NCI-H2196 treated with DMSO at 0.1 percent for 48 hours (cell line): ENCODE data around the gene BARD1.
"Not testable (repeated sequence)": the region's sequence is repeated elsewhere in the genome, so short reads cannot be mapped to it uniquely, and the experiment has no call there.

Experiments
- DNase-seq: peaks from one replicate; lab custom pipeline; 2025; ENCODE audit not compliant: unreplicated experiment; lab: John Stamatoyannopoulos, UW

The BARD1 gene

GRCh38 chr2:214772443-214773015 is 37.0 kb downstream of the BARD1 start:
- DNase-seq = no peak

GRCh38 chr2:214765180-214765579 is 44.3 kb downstream of the BARD1 start:
- DNase-seq = no peak

- DNase-seq = no peak
These were observed 56.0 kb downstream of the BARD1 start for GRCh38 chr2:214753455-214753854.

DNA sequence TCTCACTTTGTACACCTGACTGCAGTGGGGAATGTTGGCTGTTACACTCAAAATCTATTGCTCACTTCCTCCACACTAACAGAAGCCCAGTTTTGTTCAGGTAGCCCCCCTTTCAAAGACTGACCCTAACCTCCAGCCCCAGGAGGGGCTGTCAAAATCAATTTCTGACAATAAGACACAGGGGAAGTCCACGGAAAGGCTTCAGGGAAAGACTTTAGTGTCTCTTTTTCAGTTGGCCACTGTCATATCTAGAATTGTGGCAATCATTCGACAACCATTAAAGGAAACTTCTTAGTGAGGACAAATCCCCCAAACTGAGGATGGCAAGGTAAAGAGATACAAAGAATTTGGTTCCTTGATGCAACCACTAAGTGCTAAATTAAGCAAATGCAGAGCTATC is 59.0 kb downstream of the BARD1 start:
- no peak for DNase-seq

DNA sequence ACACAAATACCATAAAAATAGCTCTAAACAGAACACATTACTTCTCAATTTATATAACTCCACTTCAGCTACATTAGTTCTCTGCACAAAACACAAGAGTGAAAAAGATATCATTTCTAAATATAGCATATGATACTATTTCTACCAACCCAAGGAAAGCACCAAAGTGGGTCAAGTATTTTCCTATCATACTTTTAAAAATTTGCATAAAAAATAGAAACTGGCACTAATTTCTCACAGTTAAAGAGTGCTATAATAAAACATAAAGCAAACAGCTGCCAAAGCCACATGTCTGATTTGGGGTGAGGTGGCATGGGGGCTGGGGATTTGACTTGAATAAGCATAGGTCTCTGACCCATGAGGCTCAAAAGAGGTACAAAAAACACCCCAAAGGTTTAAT is 61.5 kb downstream of the BARD1 start:
- no peak for DNase-seq

GRCh38 chr2:214742119-214742518 is 67.4 kb downstream of the BARD1 start:
- DNase-seq = no peak

- no peak for DNase-seq
These were observed 68.6 kb downstream of the BARD1 start for GRCh38 chr2:214740867-214741395.

DNA sequence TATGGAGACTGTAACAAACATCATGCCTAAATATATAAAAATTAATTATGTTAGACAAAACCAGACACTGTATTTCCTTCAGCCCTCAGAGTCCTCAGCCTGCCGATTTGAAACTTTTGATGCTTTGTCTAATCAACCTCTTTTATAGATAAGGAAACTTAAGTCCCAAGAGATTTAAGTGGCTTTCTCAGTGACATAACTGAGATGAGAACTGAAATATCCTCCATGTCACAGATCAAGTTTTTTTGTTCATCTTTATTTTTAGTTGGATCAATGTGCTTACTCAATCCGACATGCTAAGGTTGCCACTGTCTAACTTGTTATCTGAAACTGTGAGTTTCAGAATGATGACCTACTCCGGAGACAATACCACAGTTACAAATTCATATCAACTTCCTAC is 72.3 kb downstream of the BARD1 start:
- no peak for DNase-seq

DNA sequence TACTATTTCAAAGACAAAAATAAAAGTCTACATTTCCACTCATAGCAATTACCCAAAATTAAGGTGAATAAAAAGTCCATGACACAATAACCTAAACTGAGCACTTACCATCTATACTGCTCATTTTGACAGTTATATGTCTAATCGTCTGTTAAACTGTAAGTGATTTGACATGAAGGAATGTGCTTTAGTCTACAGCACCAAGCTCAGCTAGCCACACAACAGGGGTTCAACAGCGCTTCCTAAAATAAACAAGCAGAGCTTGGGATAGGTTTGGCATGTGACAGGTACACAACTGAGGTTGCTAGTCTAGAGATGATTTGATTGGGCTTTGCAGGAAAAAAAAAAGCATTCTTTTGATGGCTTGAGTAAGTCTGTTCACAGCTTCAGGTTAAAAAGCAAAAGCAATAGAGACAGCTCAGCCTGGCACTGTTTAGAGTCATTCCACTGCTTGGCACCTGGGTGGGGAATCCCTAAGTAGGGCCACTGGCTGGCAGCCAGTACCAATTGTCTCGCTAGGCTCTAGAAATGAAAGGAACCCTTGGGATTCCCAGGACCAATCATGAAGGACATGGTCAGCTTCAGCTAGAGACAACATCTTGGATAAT is 78.6 kb downstream of the BARD1 start:
- peak; percentile 17 for DNase-seq

GRCh38 chr2:214730248-214730647 is 79.2 kb downstream of the BARD1 start:
- no peak for DNase-seq

GRCh38 chr2:214724741-214725140 is 84.7 kb downstream of the BARD1 start:
- DNase-seq = no peak

GRCh38 chr2:214717837-214718236 is 91.6 kb downstream of the BARD1 start:
- DNase-seq = not testable (repeated sequence)

DNA sequence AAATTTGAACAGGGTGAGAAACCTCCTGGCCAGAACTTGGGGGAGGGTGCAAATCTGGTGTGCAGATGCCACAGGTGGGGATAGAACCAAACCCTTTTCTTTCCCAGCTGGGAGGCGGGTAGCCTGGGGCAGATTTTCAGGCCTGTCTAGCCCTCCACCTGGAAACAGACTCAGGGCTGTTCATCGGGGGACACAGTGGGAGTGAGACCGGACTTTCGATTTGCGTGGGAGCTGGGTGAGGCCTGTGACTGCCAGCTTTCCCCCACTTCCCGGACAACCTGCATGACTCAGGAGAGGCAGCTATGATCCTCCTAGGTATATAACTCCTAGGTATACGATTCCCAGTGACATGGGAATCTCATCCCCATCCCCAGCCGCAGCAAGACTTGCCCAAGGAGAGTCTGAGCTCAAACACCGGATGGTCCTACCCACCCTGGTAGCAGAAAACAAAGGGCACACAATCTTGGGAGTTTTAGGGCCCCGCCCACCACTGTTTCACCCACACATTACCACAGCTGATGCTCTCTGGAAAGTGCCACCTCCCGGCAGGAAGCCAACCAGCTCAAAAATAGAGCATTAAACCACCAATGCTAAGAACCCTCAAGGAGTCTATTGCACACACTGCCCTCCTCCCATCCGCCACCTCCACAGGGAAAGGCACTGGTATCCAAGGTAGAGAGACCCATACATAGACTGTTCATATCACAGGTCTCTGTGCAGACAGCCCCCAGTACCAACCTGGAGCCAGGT is 92.5 kb downstream of the BARD1 start:
- no peak for DNase-seq

- DNase-seq = no peak
These were observed 94.5 kb downstream of the BARD1 start for GRCh38 chr2:214715025-214715424.

- DNase-seq = no peak
These were observed 96.2 kb downstream of the BARD1 start for GRCh38 chr2:214713080-214713830.

- no peak for DNase-seq
These were observed 98.8 kb downstream of the BARD1 start for GRCh38 chr2:214710729-214711128.

- no peak for DNase-seq
These were observed 102.5 kb downstream of the BARD1 start for GRCh38 chr2:214706986-214707385.

GRCh38 chr2:214699236-214699635 is 110.2 kb downstream of the BARD1 start:
- DNase-seq = no peak

- DNase-seq = no peak
These were observed 112.8 kb downstream of the BARD1 start for GRCh38 chr2:214696681-214697080.

GRCh38 chr2:214695789-214696188 is 113.7 kb downstream of the BARD1 start:
- no peak for DNase-seq

DNA sequence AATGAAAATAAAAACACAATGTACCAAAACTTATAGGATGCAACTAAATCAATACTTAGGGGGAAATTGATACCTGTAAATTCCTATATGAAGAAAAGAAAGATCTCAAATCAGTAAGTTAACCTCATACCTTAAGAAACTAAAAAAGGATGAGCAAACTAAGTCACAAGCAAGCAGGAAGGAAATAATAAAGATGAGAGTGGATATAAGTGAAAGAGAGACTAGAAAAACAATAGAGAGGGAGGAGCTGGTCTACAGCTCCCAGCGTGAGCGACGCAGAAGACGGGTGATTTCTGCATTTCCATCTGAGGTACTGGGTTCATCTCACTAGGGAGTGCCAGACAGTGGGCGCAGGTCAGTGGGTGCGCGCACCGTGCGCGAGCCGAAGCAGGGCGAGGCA is 125.9 kb downstream of the BARD1 start:
- DNase-seq = not testable (repeated sequence)
